ENCODE data around the gene ADGRB3.

GRCh38 chr6:69294862-69295261 lies 659.8 kb downstream of the ADGRB3 start:
- TF ChIP-seq CTCF (IDR thresholded peaks at IDR 0.05) (no peak), POLR2A (IDR thresholded peaks at IDR 0.05) (no peak)
